OCI-LY7 (cell line): ENCODE results near the gene RNF220. TPM values are rescaled to one million over a fixed set of nuclear protein-coding genes. Genes with fewer than 3 reads are reported as not detected.

Experiments
- BruUV-seq: library from RNA; stranded (reverse); fragments of 400-500 nt; replicated peaks from 2 replicates; lab custom pipeline; 2021; lab: Mats Ljungman, UMichigan
- CTCF ChIA-PET: fragments of 300-600 bp; sonication (Branson Sonifier 250); formaldehyde crosslinking; loops from one replicate; lab custom pipeline; 2022; ENCODE audit warnings: antibody characterized with exemption; ENCODE audit not compliant: unreplicated experiment; lab: Charles Lee
- POLR2A ChIA-PET: fragments of 300-600 bp; sonication (Branson Sonifier 250); formaldehyde crosslinking; loops from one replicate; lab custom pipeline; 2022; ENCODE audit warnings: antibody characterized with exemption; lab: Charles Lee
- DNase-seq: peaks from one replicate; pipeline ENCODE4 v3.0.0-alpha.2; 2015; ENCODE audit warnings: low spot score
- H2AFZ ChIP-seq: fragments of 200-600 bp; sonication (generic), shearing (Covaris generic); 2 replicates; pipeline ENCODE4 v1.6.1; 2014; ENCODE audit warnings: mild to moderate bottlenecking, antibody characterized with exemption, low read length, moderate library complexity
- H3K27ac ChIP-seq: fragments of 200-600 bp; sonication (generic); 2 replicates; pipeline ENCODE4 v1.5.1; 2014; ENCODE audit warnings: mixed run types, low read depth, mild to moderate bottlenecking, moderate library complexity, low read length, inconsistent platforms; ENCODE audit not compliant: poor library complexity, severe bottlenecking
- H3K36me3 ChIP-seq: fragments of 200-600 bp; sonication (generic); 2 replicates; pipeline ENCODE4 v1.6.1; 2014; ENCODE audit warnings: mild to moderate bottlenecking, antibody characterized with exemption, low read length, moderate library complexity, mixed read lengths; ENCODE audit not compliant: insufficient read depth
- H3K4me1 ChIP-seq: fragments of 200-600 bp; sonication (generic); 2 replicates; pipeline ENCODE4 v1.5.1; 2014; ENCODE audit warnings: mild to moderate bottlenecking, low read length; ENCODE audit not compliant: insufficient read depth, poor library complexity, severe bottlenecking
- H3K4me2 ChIP-seq: fragments of 200-600 bp; sonication (generic); 2 replicates; pipeline ENCODE4 v1.6.1; 2014; ENCODE audit warnings: mild to moderate bottlenecking, low read length
- H3K4me3 ChIP-seq: fragments of 200-600 bp; sonication (generic); 2 replicates; pipeline ENCODE4 v1.5.1; 2014; ENCODE audit warnings: mild to moderate bottlenecking, low read depth, low read length; ENCODE audit not compliant: poor library complexity, severe bottlenecking
- H3K79me2 ChIP-seq: fragments of 200-600 bp; sonication (generic); 2 replicates; pipeline ENCODE4 v1.6.1; 2016; ENCODE audit warnings: low read depth, mild to moderate bottlenecking, low read length, moderate library complexity, mixed read lengths; ENCODE audit not compliant: insufficient read depth
- H3K9me2 ChIP-seq: fragments of 200-600 bp; sonication (generic); 2 replicates; pipeline ENCODE4 v1.6.1; 2016; ENCODE audit warnings: mild to moderate bottlenecking, low read length, mixed read lengths; ENCODE audit not compliant: insufficient read depth
- H3K9me3 ChIP-seq: fragments of 200-600 bp; sonication (generic); 2 replicates; pipeline ENCODE4 v1.6.1; 2014; ENCODE audit warnings: mild to moderate bottlenecking, mixed run types, low read length, mixed read lengths
- H4K20me1 ChIP-seq: fragments of 200-600 bp; sonication (generic); 2 replicates; pipeline ENCODE4 v1.6.1; 2014; ENCODE audit warnings: mild to moderate bottlenecking, antibody characterized with exemption, low read length, moderate library complexity, mixed read lengths; ENCODE audit not compliant: insufficient read depth
- CTCF ChIP-seq: fragments of 200-600 bp; sonication (generic); conservative IDR thresholded peaks from 2 replicates; pipeline ENCODE4 v1.5.1; 2014; ENCODE audit warnings: mild to moderate bottlenecking, antibody characterized with exemption, low read length, moderate library complexity, mixed read lengths
- EZH2phosphoT487 ChIP-seq: fragments of 200-600 bp; sonication (generic); IDR thresholded peaks from 2 replicates; pipeline ENCODE4 v1.6.1; 2018; ENCODE audit warnings: low read depth, borderline replicate concordance, mild to moderate bottlenecking, mixed run types, antibody characterized with exemption, low read length, moderate library complexity, mixed read lengths
- intact Hi-C: fragments of 100-400 bp; cut with micrococcal nuclease; formaldehyde crosslinking; loops from one replicate; pipeline ENCODE4 v1.10.0; 2022; ENCODE audit not compliant: unreplicated experiment
- total RNA-seq, 2 experiments: library from RNA; depleted of rRNA in 1 of 2; stranded (reverse); fragments of >200 nt in 1 of 2; shearing (Covaris generic) in 1 of 2; gene quantifications; 2 replicates each; pipeline ENCODE4 v1.2.3, GENCODE V29; 2014 to 2022

The RNF220 gene
- total RNA-seq, 2 experiments from 2014 or later: 82.3 to 85.5 TPM

GRCh38 chr1:44660176-44660575 lies 255.1 kb downstream of the RNF220 start:
- H3K4me1 ChIP-seq: peaks cover 4% of the 10 kb centered on the region
- ChIA-PET CTCF (no interaction called here), POLR2A (interaction anchor here (0.7 to 1.2 kb wide), 3 partner anchors 10 to 86 kb away, joined by 3 read pairs; no protein-coding TSS in a partner anchor)
- no peaks in the 10 kb centered on the region for H4K20me1 ChIP-seq
- H3K4me3 ChIP-seq: no peak overlapping the region
- H3K9me3 ChIP-seq: no peaks in the 10 kb centered on the region
- H3K79me2 ChIP-seq: no peaks in the 10 kb centered on the region
- H3K27ac ChIP-seq: no peak overlapping the region
- H2AFZ ChIP-seq: no peak overlapping the region
- H3K36me3 ChIP-seq: no peaks in the 10 kb centered on the region
- no peak overlapping the region for H3K4me2 ChIP-seq
- no peaks in the 10 kb centered on the region for H3K9me2 ChIP-seq
- intact Hi-C loops: no loop called here
- BruUV-seq: no TSS peak
- DNase-seq: no peak
- no peak for TF ChIP-seq EZH2phosphoT487
- no peak for TF ChIP-seq CTCF

- H3K4me2 ChIP-seq: no peak overlapping the region
- no peaks in the 10 kb centered on the region for H3K9me3 ChIP-seq
- no peak overlapping the region for H2AFZ ChIP-seq
- no peak for DNase-seq
- no TSS peak for BruUV-seq
- ChIA-PET POLR2A (interaction anchor here (1.5 kb wide), 1 partner anchor 14 kb away, joined by 3 read pairs; no protein-coding TSS in a partner anchor), CTCF (no interaction called here)
- intact Hi-C loops: no loop called here
- H3K27ac ChIP-seq: no peak overlapping the region
- H3K4me3 ChIP-seq: no peak overlapping the region
- no peak for TF ChIP-seq CTCF
- no peak for TF ChIP-seq EZH2phosphoT487
- no peaks in the 10 kb centered on the region for H3K79me2 ChIP-seq
- no peaks in the 10 kb centered on the region for H3K36me3 ChIP-seq
- H4K20me1 ChIP-seq: no peaks in the 10 kb centered on the region
- H3K9me2 ChIP-seq: no peaks in the 10 kb centered on the region
- H3K4me1 ChIP-seq: peaks cover 4% of the 10 kb centered on the region
Measured at GRCh38 chr1:44661781-44662682, 257.0 kb downstream of the RNF220 start.

- no peak for DNase-seq
- CTCF ChIA-PET: no interaction called here
- intact Hi-C loops: no loop called here
- Histone ChIP-seq H4K20me1 (no peaks in the 10 kb centered on the region), H3K4me1 (peaks cover 4% of the 10 kb centered on the region), H3K27ac (no peak overlapping the region), H3K4me2 (no peak overlapping the region), H2AFZ (no peak overlapping the region), H3K36me3 (no peaks in the 10 kb centered on the region), H3K79me2 (no peaks in the 10 kb centered on the region), H3K9me2 (no peaks in the 10 kb centered on the region), H3K9me3 (no peaks in the 10 kb centered on the region), H3K4me3 (no peak overlapping the region)
- no TSS peak for BruUV-seq
- POLR2A ChIA-PET: interaction anchor here (1.5 kb wide), 1 partner anchor 14 kb away, joined by 3 read pairs; no protein-coding TSS in a partner anchor
- TF ChIP-seq EZH2phosphoT487 (no peak), CTCF (no peak)
Measured at GRCh38 chr1:44662683-44663030, 257.6 kb downstream of the RNF220 start.
